Glutamatergic neuron (in vitro differentiated cells): ENCODE results near the gene TMEM120B. TPM values are rescaled to one million over a fixed set of nuclear protein-coding genes. Genes with fewer than 3 reads are reported as not detected.
A peak's percentile ranks its signal among the peaks of the same experiment; 100 is the strongest.

Experiments used
- DNase-seq: peaks from one replicate; pipeline ENCODE4 v3.0.0; 2022
- H3K27ac Mint-ChIP-seq: one replicate; pipeline ENCODE4 v1.8.0; 2020; ENCODE audit warnings: mild to moderate bottlenecking, mixed read lengths, inconsistent platforms; ENCODE audit not compliant: unreplicated experiment
- H3K27me3 Mint-ChIP-seq: one replicate; pipeline ENCODE4 v1.8.0; 2020; ENCODE audit warnings: mild to moderate bottlenecking, moderate library complexity, mixed read lengths, inconsistent platforms; ENCODE audit not compliant: unreplicated experiment
- H3K36me3 Mint-ChIP-seq: one replicate; pipeline ENCODE4 v1.8.0; 2020; ENCODE audit warnings: mild to moderate bottlenecking, mixed read lengths, inconsistent platforms; ENCODE audit not compliant: unreplicated experiment
- H3K4me1 Mint-ChIP-seq: one replicate; pipeline ENCODE4 v1.8.0; 2020; ENCODE audit warnings: mild to moderate bottlenecking, low read depth, mixed read lengths, inconsistent platforms; ENCODE audit not compliant: unreplicated experiment
- H3K4me3 Mint-ChIP-seq: one replicate; pipeline ENCODE4 v1.8.0; 2020; ENCODE audit warnings: mild to moderate bottlenecking, mixed read lengths, inconsistent platforms; ENCODE audit not compliant: unreplicated experiment
- H3K9me3 Mint-ChIP-seq: one replicate; pipeline ENCODE4 v1.8.0; 2020; ENCODE audit warnings: mild to moderate bottlenecking, moderate library complexity, mixed read lengths, inconsistent platforms; ENCODE audit not compliant: unreplicated experiment
- total RNA-seq: library from RNA; stranded (reverse); fragmentation: NEBNext Ultra II Directional; extraction: Animal tissue kit (Norgen Biotek cat#: 25700); gene quantifications from one replicate; pipeline ENCODE4 v1.2.1, GENCODE V29; 2021; ENCODE audit not compliant: unreplicated experiment
- TF ChIP-seq, protein P1 (sequence below): fragments of 200-600 bp; sonication (generic); IDR thresholded peaks from one replicate; pipeline ENCODE4 v1.5.0; 2021; ENCODE audit not compliant: partially characterized antibody, unreplicated experiment

Gene TMEM120B
- total RNA-seq, 1 donor from 2014 or later, result 205 TPM

DNA sequence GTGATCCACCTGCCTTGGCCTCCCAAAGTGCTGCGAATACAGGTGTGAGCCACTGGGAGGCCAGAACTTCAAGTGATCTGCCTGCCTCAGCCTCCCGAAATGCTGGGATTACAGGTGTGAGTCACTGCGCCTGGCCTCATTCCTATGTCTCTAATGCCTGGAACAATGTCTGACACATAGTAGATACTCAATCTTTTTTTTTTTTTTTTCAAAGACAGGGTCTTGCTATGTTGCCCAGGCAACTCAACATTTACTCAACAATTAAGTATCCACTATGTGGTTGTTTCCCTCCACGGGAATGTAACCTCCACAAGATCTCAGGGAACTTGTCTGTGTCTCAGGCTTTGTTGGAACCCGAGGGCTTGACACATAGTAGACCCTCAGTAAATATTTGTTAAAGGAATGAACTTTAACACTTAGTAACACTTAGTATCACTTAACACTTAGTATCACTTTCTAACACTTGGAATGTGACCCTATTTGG is 3.0 kb upstream of the TMEM120B start:
- Mint-ChIP-seq H3K27ac (no peak overlapping the region), H3K27me3 (peaks cover 24% of the 10 kb centered on the region), H3K4me3 (no peak overlapping the region), H3K9me3 (peaks cover 16% of the 10 kb centered on the region), H3K36me3 (peaks cover 5% of the 10 kb centered on the region), H3K4me1 (peaks cover 9% of the 10 kb centered on the region)
- no peak for DNase-seq
- TF ChIP-seq, protein P1, sequence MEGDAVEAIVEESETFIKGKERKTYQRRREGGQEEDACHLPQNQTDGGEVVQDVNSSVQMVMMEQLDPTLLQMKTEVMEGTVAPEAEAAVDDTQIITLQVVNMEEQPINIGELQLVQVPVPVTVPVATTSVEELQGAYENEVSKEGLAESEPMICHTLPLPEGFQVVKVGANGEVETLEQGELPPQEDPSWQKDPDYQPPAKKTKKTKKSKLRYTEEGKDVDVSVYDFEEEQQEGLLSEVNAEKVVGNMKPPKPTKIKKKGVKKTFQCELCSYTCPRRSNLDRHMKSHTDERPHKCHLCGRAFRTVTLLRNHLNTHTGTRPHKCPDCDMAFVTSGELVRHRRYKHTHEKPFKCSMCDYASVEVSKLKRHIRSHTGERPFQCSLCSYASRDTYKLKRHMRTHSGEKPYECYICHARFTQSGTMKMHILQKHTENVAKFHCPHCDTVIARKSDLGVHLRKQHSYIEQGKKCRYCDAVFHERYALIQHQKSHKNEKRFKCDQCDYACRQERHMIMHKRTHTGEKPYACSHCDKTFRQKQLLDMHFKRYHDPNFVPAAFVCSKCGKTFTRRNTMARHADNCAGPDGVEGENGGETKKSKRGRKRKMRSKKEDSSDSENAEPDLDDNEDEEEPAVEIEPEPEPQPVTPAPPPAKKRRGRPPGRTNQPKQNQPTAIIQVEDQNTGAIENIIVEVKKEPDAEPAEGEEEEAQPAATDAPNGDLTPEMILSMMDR, result no peak

DNA sequence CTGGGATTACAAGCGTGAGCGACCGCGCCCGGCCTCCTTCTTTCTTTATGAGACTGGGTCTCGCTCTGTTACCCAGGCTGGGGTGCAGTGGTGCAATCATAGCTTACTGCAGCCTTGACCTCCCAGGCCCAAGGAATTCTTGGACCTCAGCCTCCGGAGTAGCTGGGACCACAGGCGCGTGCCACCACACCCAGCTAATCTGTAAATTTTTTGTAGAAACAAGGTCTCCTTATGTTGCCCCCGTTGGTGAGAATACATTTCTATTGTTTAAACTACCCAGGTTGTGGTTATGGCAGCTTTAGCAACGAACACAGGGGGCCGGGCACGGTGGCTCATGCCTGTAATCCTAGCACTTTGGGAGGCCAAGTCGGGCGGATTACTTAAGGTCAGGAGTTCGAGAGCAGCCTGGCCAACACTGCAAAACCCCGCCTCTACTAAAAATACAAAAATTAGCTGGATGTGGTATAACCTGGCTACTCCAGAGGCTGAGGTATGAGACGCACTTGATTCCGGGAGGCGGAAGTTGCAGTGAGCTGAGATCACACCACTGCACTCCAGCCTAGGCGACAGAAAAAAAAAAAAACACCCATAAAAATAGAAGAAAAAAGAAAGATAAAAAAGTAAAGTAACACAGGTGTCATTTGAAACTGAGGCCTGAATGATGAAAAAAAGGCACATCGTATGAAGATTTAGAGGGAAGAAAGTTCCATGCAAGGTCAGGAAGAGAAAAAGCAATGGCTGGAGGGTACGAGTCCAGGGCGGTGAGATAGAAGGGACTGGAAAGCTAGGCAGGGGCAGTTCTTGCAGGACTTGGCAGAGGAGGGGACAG is 977 bp upstream of the TMEM120B start:
- Mint-ChIP-seq H3K4me1 (peaks cover 23% of the 10 kb centered on the region), H3K9me3 (peaks cover 21% of the 10 kb centered on the region), H3K27ac (peak overlapping the region; percentile 94), H3K4me3 (peak overlapping the region; percentile 92), H3K36me3 (peaks cover 5% of the 10 kb centered on the region), H3K27me3 (peaks cover 21% of the 10 kb centered on the region)
- TF ChIP-seq, protein P1, result no peak
- no peak for DNase-seq

DNA sequence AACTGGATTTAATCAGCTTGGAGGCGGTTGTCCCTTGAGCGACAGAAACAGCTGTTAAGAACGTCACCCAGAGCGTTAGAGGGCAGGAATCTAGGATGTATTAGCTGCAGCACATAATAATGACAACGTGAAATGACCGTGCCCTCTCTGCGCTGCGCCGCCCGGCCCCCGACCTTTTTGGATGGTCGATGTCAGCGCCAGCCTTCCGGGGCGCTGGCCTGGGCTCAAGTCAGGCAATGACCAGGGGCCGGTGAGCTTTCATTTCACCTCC is 427 bp upstream of the TMEM120B start:
- TF ChIP-seq, protein P1, result no peak
- peaks cover 24% of the 10 kb centered on the region for H3K9me3 Mint-ChIP-seq
- peaks cover 29% of the 10 kb centered on the region for H3K4me1 Mint-ChIP-seq
- H3K27me3 Mint-ChIP-seq, result peaks cover 21% of the 10 kb centered on the region
- peaks cover 5% of the 10 kb centered on the region for H3K36me3 Mint-ChIP-seq
- H3K27ac Mint-ChIP-seq, result peak overlapping the region; percentile 94
- peak overlapping the region; percentile 92 for H3K4me3 Mint-ChIP-seq
- DNase-seq, result peak; percentile 52

DNA sequence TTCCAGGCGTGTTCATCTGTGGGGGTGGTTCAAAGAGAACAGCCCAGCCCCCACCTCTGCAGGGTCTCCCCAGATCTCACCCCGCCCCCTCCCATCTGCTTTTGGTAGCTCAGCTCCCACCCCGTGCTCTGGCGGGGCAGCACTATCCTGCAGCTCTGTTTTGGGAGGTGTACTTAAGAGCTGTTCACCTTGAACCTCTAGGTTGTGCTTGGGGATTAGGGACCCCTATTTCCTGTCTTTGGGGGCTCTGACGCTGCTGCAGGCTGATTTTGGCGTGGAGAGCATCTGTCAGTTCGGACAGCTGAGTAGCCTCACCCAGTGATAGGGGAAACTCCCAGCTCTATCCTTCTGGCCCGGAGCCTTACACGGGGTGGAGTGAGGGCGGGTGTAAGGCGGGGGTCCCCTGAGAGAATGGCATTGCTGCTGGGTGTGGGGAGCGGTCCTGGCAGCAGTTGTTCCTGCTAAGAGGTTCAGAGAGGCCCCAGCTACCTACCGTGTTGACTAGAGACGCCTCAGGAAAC is 765 bp downstream of the TMEM120B start:
- peak; percentile 78 for DNase-seq
- peak overlapping the region; percentile 100 for H3K27ac Mint-ChIP-seq

More for the DNA sequence above, 765 bp downstream of the TMEM120B start:
- peaks cover 20% of the 10 kb centered on the region for H3K27me3 Mint-ChIP-seq
- peak overlapping the region; percentile 90 for H3K4me3 Mint-ChIP-seq
- TF ChIP-seq, protein P1, result no peak
- peaks cover 30% of the 10 kb centered on the region for H3K9me3 Mint-ChIP-seq
- H3K4me1 Mint-ChIP-seq, result peaks cover 37% of the 10 kb centered on the region
- peaks cover 5% of the 10 kb centered on the region for H3K36me3 Mint-ChIP-seq
